Keratinocyte (primary cell): ENCODE measurements around the gene SNCG. TPM values are rescaled to one million over a fixed set of nuclear protein-coding genes. Genes with fewer than 3 reads are reported as not detected.
A peak's percentile ranks its signal among the peaks of the same experiment; 100 is the strongest.

Experiments used
- DNase-seq: peaks from one replicate; pipeline ENCODE4 v3.0.0-alpha.2; 2011; ENCODE audit warnings: low read depth, missing footprints, low spot score
- FAIRE-seq: peaks from 2 replicates; lab custom pipeline; 2011; peaks lifted over from hg19 to GRCh38; lab: Jason Lieb, UNC
- H2AFZ ChIP-seq: 2 replicates; pipeline ENCODE4 v1.6.0; 2012; ENCODE audit warnings: low read length, control low read depth, inconsistent platforms; ENCODE audit not compliant: control insufficient read depth
- H3K27ac ChIP-seq: 2 replicates; pipeline ENCODE4 v1.5.1; 2011; ENCODE audit warnings: low read length; ENCODE audit not compliant: control insufficient read depth, insufficient read depth
- H3K27me3 ChIP-seq: 3 replicates; pipeline ENCODE4 v1.6.0; 2011; ENCODE audit warnings: low read length; ENCODE audit not compliant: control insufficient read depth, insufficient read depth; ENCODE audit errors: extremely low read depth
- H3K36me3 ChIP-seq, 2 experiments: 2 replicates in 1 of 2; 3 replicates in 1 of 2; pipeline ENCODE4 v1.5.1; 2011; ENCODE audit warnings: low read length in 2 of 2, mild to moderate bottlenecking in 1 of 2; ENCODE audit not compliant: control insufficient read depth in 2 of 2, insufficient read depth in 2 of 2; ENCODE audit errors: extremely low read depth in 1 of 2
- H3K4me1 ChIP-seq: 3 replicates; pipeline ENCODE4 v1.5.1; 2011; ENCODE audit warnings: low read length; ENCODE audit not compliant: control insufficient read depth, insufficient read depth; ENCODE audit errors: extremely low read depth
- H3K4me2 ChIP-seq: 3 replicates; pipeline ENCODE4 v1.6.0; 2011; ENCODE audit warnings: low read depth, low read length; ENCODE audit not compliant: control insufficient read depth, insufficient read depth; ENCODE audit errors: extremely low read depth
- H3K4me3 ChIP-seq, 3 experiments: fragments of 200-600 bp in 1 of 3; sonication (generic) in 1 of 3; 2 replicates in 2 of 3; 3 replicates in 1 of 3; pipeline ENCODE4 v1.5.1; 2011 to 2016; ENCODE audit warnings: low read length in 3 of 3, mild to moderate bottlenecking in 3 of 3, control low read depth in 2 of 3, inconsistent platforms in 1 of 3, low read depth in 1 of 3, mixed read lengths in 1 of 3, mixed run types in 1 of 3, moderate library complexity in 1 of 3; ENCODE audit not compliant: control insufficient read depth in 2 of 3, insufficient read depth in 2 of 3; ENCODE audit errors: extremely low read depth in 1 of 3
- H3K79me2 ChIP-seq: 2 replicates; pipeline ENCODE4 v1.6.0; 2012; ENCODE audit warnings: low read length; ENCODE audit not compliant: control insufficient read depth, insufficient read depth
- H3K9ac ChIP-seq: 3 replicates; pipeline ENCODE4 v1.6.0; 2011; ENCODE audit warnings: low read length; ENCODE audit not compliant: control insufficient read depth, insufficient read depth; ENCODE audit errors: extremely low read depth
- H3K9me1 ChIP-seq: 3 replicates; pipeline ENCODE4 v1.6.0; 2011; ENCODE audit warnings: low read length; ENCODE audit not compliant: control insufficient read depth, insufficient read depth; ENCODE audit errors: extremely low read depth
- H3K9me3 ChIP-seq: 2 replicates; pipeline ENCODE4 v1.5.1; 2012; ENCODE audit warnings: low read depth, low read length; ENCODE audit not compliant: control insufficient read depth
- H4K20me1 ChIP-seq: 3 replicates; pipeline ENCODE4 v1.6.0; 2011; ENCODE audit warnings: low read length; ENCODE audit not compliant: control insufficient read depth, insufficient read depth; ENCODE audit errors: extremely low read depth
- EZH2 ChIP-seq: IDR thresholded peaks from one replicate; pipeline ENCODE4 v1.6.1; 2012; ENCODE audit warnings: inconsistent platforms, mild to moderate bottlenecking, low read length, moderate library complexity
- dilution Hi-C: fragments of 300-500 bp; cut with MboI; formaldehyde crosslinking; loops from one replicate; pipeline ENCODE4 v1.7.0; 2020; ENCODE audit warnings: low sequenced_read_pairs; ENCODE audit not compliant: extremely low pct_ligation_motif_present
- polyA plus RNA-seq, 5 experiments: library from polyadenylated mRNA; depleted of rRNA in 3 of 5; stranded (reverse) in 3 of 5; stranded (forward) in 1 of 5; unstranded in 1 of 5; fragments of >200 nt; gene quantifications; 1 replicate in 1 of 5; 2 replicates in 3 of 5; 3 replicates in 1 of 5; pipeline versions ENCODE4 v1.2.1 to v1.2.3, GENCODE V29; 2011 to 2012; ENCODE audit warnings: missing spikeins in 2 of 5, low read depth in 1 of 5, low replicate concordance in 1 of 5
- TF ChIP-seq, protein P1 (sequence below), 3 experiments: IDR thresholded peaks in 1 of 3; conservative IDR thresholded peaks in 1 of 3; optimal IDR thresholded peaks in 1 of 3; 2 replicates in 2 of 3; 3 replicates in 1 of 3; pipeline versions ENCODE3 to v1.5.1; 2011; ENCODE audit warnings: low read length in 3 of 3, mild to moderate bottlenecking in 3 of 3, moderate library complexity in 2 of 3, control low read depth in 1 of 3, inconsistent platforms in 1 of 3; ENCODE audit not compliant: insufficient read depth in 2 of 3; ENCODE audit errors: extremely low read depth in 1 of 3

The SNCG gene
- polyA plus RNA-seq, 1 donor (not counting 4 experiments of a cell fraction or from before 2014, with no cell fraction given): 6.8 TPM

GRCh38 chr10:86918022-86918471 lies 40.4 kb upstream of the SNCG start:
- no peaks in the 10 kb centered on the region for H4K20me1 ChIP-seq
- H3K9ac ChIP-seq: no peak overlapping the region
- no peak for TF ChIP-seq EZH2
- TF ChIP-seq, protein P1, sequence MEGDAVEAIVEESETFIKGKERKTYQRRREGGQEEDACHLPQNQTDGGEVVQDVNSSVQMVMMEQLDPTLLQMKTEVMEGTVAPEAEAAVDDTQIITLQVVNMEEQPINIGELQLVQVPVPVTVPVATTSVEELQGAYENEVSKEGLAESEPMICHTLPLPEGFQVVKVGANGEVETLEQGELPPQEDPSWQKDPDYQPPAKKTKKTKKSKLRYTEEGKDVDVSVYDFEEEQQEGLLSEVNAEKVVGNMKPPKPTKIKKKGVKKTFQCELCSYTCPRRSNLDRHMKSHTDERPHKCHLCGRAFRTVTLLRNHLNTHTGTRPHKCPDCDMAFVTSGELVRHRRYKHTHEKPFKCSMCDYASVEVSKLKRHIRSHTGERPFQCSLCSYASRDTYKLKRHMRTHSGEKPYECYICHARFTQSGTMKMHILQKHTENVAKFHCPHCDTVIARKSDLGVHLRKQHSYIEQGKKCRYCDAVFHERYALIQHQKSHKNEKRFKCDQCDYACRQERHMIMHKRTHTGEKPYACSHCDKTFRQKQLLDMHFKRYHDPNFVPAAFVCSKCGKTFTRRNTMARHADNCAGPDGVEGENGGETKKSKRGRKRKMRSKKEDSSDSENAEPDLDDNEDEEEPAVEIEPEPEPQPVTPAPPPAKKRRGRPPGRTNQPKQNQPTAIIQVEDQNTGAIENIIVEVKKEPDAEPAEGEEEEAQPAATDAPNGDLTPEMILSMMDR (optimal IDR thresholded peaks at IDR 0.05 in 1 of 3, IDR thresholded peaks at IDR 0.05 in 1 of 3, conservative IDR thresholded peaks at IDR 0.05 in 1 of 3; ENCODE audit: extremely low read depth in 1 of 3, insufficient read depth in 2 of 3, low read length in 3 of 3): no peak
- H2AFZ ChIP-seq: no peak overlapping the region
- no peak overlapping the region for H3K4me3 ChIP-seq
- no peaks in the 10 kb centered on the region for H3K27me3 ChIP-seq
- H3K4me2 ChIP-seq: peak overlapping the region; percentile 16
- dilution Hi-C loops: no loop called here
- DNase-seq (no peak), FAIRE-seq (no peak)
- H3K79me2 ChIP-seq: no peaks in the 10 kb centered on the region
- H3K36me3 ChIP-seq: peaks cover 2 to 12% of the 10 kb centered on the region in 2 experiments
- no peaks in the 10 kb centered on the region for H3K9me3 ChIP-seq
- peaks cover 7% of the 10 kb centered on the region for H3K4me1 ChIP-seq
- no peak overlapping the region for H3K27ac ChIP-seq
- H3K9me1 ChIP-seq: no peaks in the 10 kb centered on the region

- dilution Hi-C loops: no loop called here
- TF ChIP-seq, protein P1 (optimal IDR thresholded peaks at IDR 0.05 in 1 of 3, IDR thresholded peaks at IDR 0.05 in 1 of 3, conservative IDR thresholded peaks at IDR 0.05 in 1 of 3; ENCODE audit: extremely low read depth in 1 of 3, insufficient read depth in 2 of 3, low read length in 3 of 3): no peak
- no peak for TF ChIP-seq EZH2
- Histone ChIP-seq H2AFZ (no peak overlapping the region), H3K27me3 (no peaks in the 10 kb centered on the region), H3K9ac (no peak overlapping the region), H3K4me1 (peaks cover 7% of the 10 kb centered on the region), H3K36me3 (peaks cover 0 to 9% of the 10 kb centered on the region in 2 experiments), H3K4me2 (no peak overlapping the region), H3K9me1 (no peaks in the 10 kb centered on the region), H3K4me3 (no peak overlapping the region), H4K20me1 (no peaks in the 10 kb centered on the region), H3K9me3 (no peaks in the 10 kb centered on the region), H3K79me2 (no peaks in the 10 kb centered on the region), H3K27ac (no peak overlapping the region)
- FAIRE-seq: no peak
- DNase-seq: no peak
Observed at GRCh38 chr10:86922553-86922961, 35.8 kb upstream of the SNCG start.
